ENCODE results near the gene SRSF8. TPM values are rescaled to one million over a fixed set of nuclear protein-coding genes. Genes with fewer than 3 reads are reported as not detected.
"Not testable (repeated sequence)": the region's sequence is repeated elsewhere in the genome, so short reads cannot be mapped to it uniquely, and the experiment has no call there.

The SRSF8 gene
- total RNA-seq, 1 experiment from 2014 or later, result 40.6 TPM

GRCh38 chr11:95108671-95109551, 42.2 kb downstream of the SRSF8 start:
- Histone ChIP-seq H3K4me1 (ENCODE audit: control insufficient read depth, insufficient read depth, low read length) (no peaks in the 10 kb centered on the region; the same call in 1 of the 2 replicates), H3K27me3 (ENCODE audit: control insufficient read depth, insufficient read depth, low read length) (no peaks in the 10 kb centered on the region), H3K27ac (ENCODE audit: low read length) (no peak overlapping the region), H3K9me3 (ENCODE audit: control insufficient read depth, insufficient read depth, low read depth, low read length) (no peaks in the 10 kb centered on the region), H3K36me3 (ENCODE audit: control insufficient read depth, insufficient read depth, low read length) (no peaks in the 10 kb centered on the region), H3K4me3 (ENCODE audit: low read depth in 2 of 2, low read length in 2 of 2) (no peak overlapping the region)
- in situ Hi-C loops (cut with HindIII; ENCODE audit: low pct_unique_long_range_greater_than_20kb, low sequenced_read_pairs) (no loop called here), intact Hi-C loops (cut with micrococcal nuclease; ENCODE audit: unreplicated experiment) (no loop called here)
- POLR2A ChIA-PET, result no interaction called here
- ATAC-seq (no peak), DNase-seq (ENCODE audit: low read depth, low spot score) (no peak)
- CTCF ChIA-PET, result no interaction called here
- TF ChIP-seq REST (IDR thresholded peaks at IDR 0.05; ENCODE audit: insufficient read depth in 1 of 2, low read depth in 2 of 2, low read length in 1 of 2), result no peak
- TF ChIP-seq SIN3A (IDR thresholded peaks at IDR 0.05; ENCODE audit: borderline replicate concordance, insufficient read depth, low read depth, low read length), result no peak
- TF ChIP-seq CTCF (IDR thresholded peaks at IDR 0.05), result no peak
- no peak for TF ChIP-seq TCF7L2 (IDR thresholded peaks at IDR 0.05; ENCODE audit: low read depth, low read length)
- no peak for TF ChIP-seq POLR2AphosphoS5 (IDR thresholded peaks at IDR 0.05; ENCODE audit: low read depth, low read length)
- BruUV-seq (replicated peaks), result no TSS peak

- H3K9me3 ChIP-seq (ENCODE audit: control insufficient read depth, insufficient read depth, low read depth, low read length); H3K27me3 ChIP-seq (ENCODE audit: control insufficient read depth, insufficient read depth, low read length); H3K4me1 ChIP-seq (ENCODE audit: control insufficient read depth, insufficient read depth, low read length); intact Hi-C loops (cut with micrococcal nuclease; ENCODE audit: unreplicated experiment); in situ Hi-C loops (cut with HindIII; ENCODE audit: low pct_unique_long_range_greater_than_20kb, low sequenced_read_pairs); H3K4me3 ChIP-seq (ENCODE audit: low read depth in 2 of 2, low read length in 2 of 2); H3K36me3 ChIP-seq (ENCODE audit: control insufficient read depth, insufficient read depth, low read length); POLR2A ChIA-PET; ATAC-seq; H3K27ac ChIP-seq (ENCODE audit: low read length); BruUV-seq (replicated peaks); DNase-seq (ENCODE audit: low read depth, low spot score): not testable (repeated sequence)
- CTCF ChIA-PET, result interaction anchor here (0.6 kb wide), 1 partner anchor 1356 kb away, joined by 4 read pairs; no protein-coding TSS in a partner anchor
Observed at GRCh38 chr11:95111471-95111870, 44.8 kb downstream of the SRSF8 start.

- H3K4me1 ChIP-seq (ENCODE audit: control insufficient read depth, insufficient read depth, low read length), result no peaks in the 10 kb centered on the region; the same call in 1 of the 2 replicates
- in situ Hi-C loops (cut with HindIII; ENCODE audit: low pct_unique_long_range_greater_than_20kb, low sequenced_read_pairs), result no loop called here
Observed at GRCh38 chr11:95111923-95112540, 45.3 kb downstream of the SRSF8 start.

More at GRCh38 chr11:95111923-95112540, 45.3 kb downstream of the SRSF8 start:
- Histone ChIP-seq H3K27me3 (ENCODE audit: control insufficient read depth, insufficient read depth, low read length) (no peaks in the 10 kb centered on the region), H3K36me3 (ENCODE audit: control insufficient read depth, insufficient read depth, low read length) (no peaks in the 10 kb centered on the region), H3K27ac (ENCODE audit: low read length) (no peak overlapping the region), H3K9me3 (ENCODE audit: control insufficient read depth, insufficient read depth, low read depth, low read length) (no peaks in the 10 kb centered on the region), H3K4me3 (ENCODE audit: low read depth in 2 of 2, low read length in 2 of 2) (no peak overlapping the region)
- intact Hi-C loops (cut with micrococcal nuclease; ENCODE audit: unreplicated experiment), result no loop called here
- ATAC-seq (no peak), DNase-seq (ENCODE audit: low read depth, low spot score) (no peak)
- CTCF ChIA-PET, result no interaction called here
- no peak for TF ChIP-seq TCF7L2 (IDR thresholded peaks at IDR 0.05; ENCODE audit: low read depth, low read length)
- BruUV-seq (replicated peaks), result no TSS peak
- POLR2A ChIA-PET, result no interaction called here
